C4-2B (cell line): ENCODE measurements around the gene RGS16.

ENCODE experiments used
- H3K27ac ChIP-seq: fragments of 450-650 bp; 2 replicates; pipeline ENCODE4 v1.5.1; 2017
- CTCF ChIP-seq: fragments of 450-650 bp; conservative IDR thresholded peaks from 2 replicates; pipeline ENCODE4 v1.5.1; 2017; ENCODE audit warnings: mild to moderate bottlenecking
- ZFX ChIP-seq: fragments of 450-650 bp; IDR thresholded peaks from 2 replicates; pipeline ENCODE4 v1.6.1; 2017

The RGS16 gene

GRCh38 chr1:182621906-182622305 is 17.7 kb upstream of the RGS16 start:
- TF ChIP-seq ZFX (no peak), CTCF (no peak)

GRCh38 chr1:182620924-182621585 is 16.9 kb upstream of the RGS16 start:
- no peak for TF ChIP-seq CTCF
- TF ChIP-seq ZFX = no peak

More at GRCh38 chr1:182621906-182622305, 17.7 kb upstream of the RGS16 start:
- no peak overlapping the region for H3K27ac ChIP-seq

GRCh38 chr1:182617734-182618351 is 13.7 kb upstream of the RGS16 start:
- TF ChIP-seq CTCF (no peak), ZFX (no peak)
- H3K27ac ChIP-seq = 0 out of 2 replicates have a peak overlapping the region, but pooled peaks have one; percentile 7

More at GRCh38 chr1:182620924-182621585, 16.9 kb upstream of the RGS16 start:
- H3K27ac ChIP-seq = no peak overlapping the region

- H3K27ac ChIP-seq = peak overlapping the region; percentile 53
These were observed 12.8 kb upstream of the RGS16 start for GRCh38 chr1:182617014-182617429.

GRCh38 chr1:182616130-182617013 is 12.2 kb upstream of the RGS16 start:
- TF ChIP-seq CTCF = no peak
- no peak for TF ChIP-seq ZFX
- peak overlapping the region; percentile 53 for H3K27ac ChIP-seq

More at GRCh38 chr1:182617014-182617429, 12.8 kb upstream of the RGS16 start:
- no peak for TF ChIP-seq ZFX
- TF ChIP-seq CTCF = no peak

GRCh38 chr1:182615468-182616129 is 11.4 kb upstream of the RGS16 start:
- H3K27ac ChIP-seq = peak overlapping the region; percentile 53
- TF ChIP-seq ZFX = no peak
- no peak for TF ChIP-seq CTCF
